SK-N-MC (cell line): Measurements from ENCODE around the gene GRPEL1.

ENCODE experiments used
- DNase-seq: peaks from one replicate; pipeline ENCODE4 v3.0.0-alpha.2; 2011; ENCODE audit warnings: low read depth, low spot score
- H3K27ac ChIP-seq: fragments of 200-600 bp; sonication (generic); 2 replicates; pipeline ENCODE4 v1.5.1; 2016; ENCODE audit warnings: mixed run types
- H3K36me3 ChIP-seq: fragments of 200-600 bp; sonication (generic); 2 replicates; pipeline ENCODE4 v1.6.1; 2017; ENCODE audit warnings: antibody characterized with exemption, low read length, mixed read lengths; ENCODE audit not compliant: insufficient read depth
- H3K4me3 ChIP-seq: fragments of 200-600 bp; sonication (generic); 2 replicates; pipeline ENCODE4 v1.5.1; 2016
- H3K9ac ChIP-seq: fragments of 200-600 bp; sonication (generic); 2 replicates; pipeline ENCODE4 v1.8.0; 2017; ENCODE audit warnings: mixed run types, mixed read lengths; ENCODE audit not compliant: insufficient read length
- H3K9me3 ChIP-seq: fragments of 200-600 bp; sonication (generic); 2 replicates; pipeline ENCODE4 v1.6.1; 2017; ENCODE audit warnings: low read depth, mild to moderate bottlenecking, antibody characterized with exemption, low read length, moderate library complexity, mixed read lengths
- EZH2 ChIP-seq: fragments of 200-600 bp; sonication (generic); IDR thresholded peaks from one replicate; pipeline ENCODE4 v1.6.1; 2017; ENCODE audit warnings: antibody characterized with exemption
- FOXP2 ChIP-seq: optimal IDR thresholded peaks from 2 replicates; pipeline ENCODE3; 2011; ENCODE audit warnings: mild to moderate bottlenecking, moderate library complexity; ENCODE audit not compliant: insufficient read depth; ENCODE audit errors: extremely low read length, control extremely low read depth
- POLR2AphosphoS5 ChIP-seq: IDR thresholded peaks from 2 replicates; pipeline ENCODE4 v1.6.1; 2012; ENCODE audit warnings: mild to moderate bottlenecking, low read depth, low read length, borderline replicate concordance

The GRPEL1 gene

GRCh38 chr4:7054106-7054880, 13.6 kb downstream of the GRPEL1 start:
- Histone ChIP-seq H3K27ac (no peak overlapping the region), H3K36me3 (no peaks in the 10 kb centered on the region), H3K9ac (no peak overlapping the region), H3K9me3 (no peaks in the 10 kb centered on the region), H3K4me3 (no peak overlapping the region)
- DNase-seq, result no peak
- TF ChIP-seq POLR2AphosphoS5 (no peak), FOXP2 (no peak), EZH2 (no peak)

- no peak for DNase-seq
- Histone ChIP-seq H3K9me3 (no peaks in the 10 kb centered on the region), H3K27ac (no peak overlapping the region), H3K4me3 (no peak overlapping the region), H3K9ac (no peak overlapping the region), H3K36me3 (no peaks in the 10 kb centered on the region)
- TF ChIP-seq EZH2 (no peak), POLR2AphosphoS5 (no peak), FOXP2 (no peak)
These were observed 14.7 kb downstream of the GRPEL1 start for GRCh38 chr4:7052923-7053715.

GRCh38 chr4:7052313-7052712, 15.6 kb downstream of the GRPEL1 start:
- Histone ChIP-seq H3K4me3 (no peak overlapping the region), H3K36me3 (no peaks in the 10 kb centered on the region)
- TF ChIP-seq FOXP2 (no peak), EZH2 (no peak), POLR2AphosphoS5 (no peak)

DNA sequence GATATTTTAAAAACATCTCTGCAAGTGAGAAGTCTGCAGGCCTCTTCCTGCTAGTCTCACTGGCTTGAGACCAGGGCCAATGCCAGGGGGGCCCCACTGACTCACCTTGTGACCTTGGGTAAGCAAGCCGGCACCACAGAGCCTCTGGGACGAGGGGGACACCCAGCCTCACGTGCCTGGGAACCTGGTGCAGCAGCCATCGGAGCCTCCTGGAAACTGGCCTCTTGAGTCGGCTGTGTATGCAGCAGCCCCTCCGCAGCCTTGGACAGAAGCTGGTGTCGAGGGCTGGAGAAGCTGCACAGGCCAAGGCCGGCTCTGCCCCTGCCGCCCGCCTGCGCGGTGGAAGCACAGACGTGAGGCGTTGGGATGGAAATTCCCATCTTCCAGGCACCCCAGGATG, 16.0 kb downstream of the GRPEL1 start:
- no peak overlapping the region for H3K27ac ChIP-seq
- no peak overlapping the region for H3K4me3 ChIP-seq
- TF ChIP-seq POLR2AphosphoS5, result no peak
- no peak for TF ChIP-seq FOXP2
- no peak for TF ChIP-seq EZH2
- no peaks in the 10 kb centered on the region for H3K9me3 ChIP-seq
- DNase-seq, result no peak
- H3K36me3 ChIP-seq, result no peaks in the 10 kb centered on the region
- H3K9ac ChIP-seq, result no peak overlapping the region

More at GRCh38 chr4:7052313-7052712, 15.6 kb downstream of the GRPEL1 start:
- Histone ChIP-seq H3K9ac (no peak overlapping the region), H3K9me3 (no peaks in the 10 kb centered on the region), H3K27ac (no peak overlapping the region)
- no peak for DNase-seq

GRCh38 chr4:7051144-7051495, 16.7 kb downstream of the GRPEL1 start:
- no peak for DNase-seq
- no peak for TF ChIP-seq POLR2AphosphoS5
- no peak for TF ChIP-seq EZH2
- TF ChIP-seq FOXP2, result no peak
- Histone ChIP-seq H3K27ac (no peak overlapping the region), H3K36me3 (no peaks in the 10 kb centered on the region), H3K4me3 (no peak overlapping the region), H3K9ac (no peak overlapping the region), H3K9me3 (no peaks in the 10 kb centered on the region)

GRCh38 chr4:7050481-7051143, 17.3 kb downstream of the GRPEL1 start:
- no peak overlapping the region for H3K9ac ChIP-seq
- TF ChIP-seq EZH2, result no peak
- TF ChIP-seq FOXP2, result no peak
- TF ChIP-seq POLR2AphosphoS5, result no peak

GRCh38 chr4:7049739-7050138, 18.1 kb downstream of the GRPEL1 start:
- H3K27ac ChIP-seq, result no peak overlapping the region
- no peaks in the 10 kb centered on the region for H3K36me3 ChIP-seq
- no peak overlapping the region for H3K9ac ChIP-seq
- DNase-seq, result no peak
- no peaks in the 10 kb centered on the region for H3K9me3 ChIP-seq
- no peak for TF ChIP-seq FOXP2
- TF ChIP-seq POLR2AphosphoS5, result no peak
- TF ChIP-seq EZH2, result no peak
- H3K4me3 ChIP-seq, result no peak overlapping the region

More at GRCh38 chr4:7050481-7051143, 17.3 kb downstream of the GRPEL1 start:
- H3K36me3 ChIP-seq, result no peaks in the 10 kb centered on the region
- H3K9me3 ChIP-seq, result no peaks in the 10 kb centered on the region
- no peak overlapping the region for H3K27ac ChIP-seq
- no peak for DNase-seq
- H3K4me3 ChIP-seq, result no peak overlapping the region

DNA sequence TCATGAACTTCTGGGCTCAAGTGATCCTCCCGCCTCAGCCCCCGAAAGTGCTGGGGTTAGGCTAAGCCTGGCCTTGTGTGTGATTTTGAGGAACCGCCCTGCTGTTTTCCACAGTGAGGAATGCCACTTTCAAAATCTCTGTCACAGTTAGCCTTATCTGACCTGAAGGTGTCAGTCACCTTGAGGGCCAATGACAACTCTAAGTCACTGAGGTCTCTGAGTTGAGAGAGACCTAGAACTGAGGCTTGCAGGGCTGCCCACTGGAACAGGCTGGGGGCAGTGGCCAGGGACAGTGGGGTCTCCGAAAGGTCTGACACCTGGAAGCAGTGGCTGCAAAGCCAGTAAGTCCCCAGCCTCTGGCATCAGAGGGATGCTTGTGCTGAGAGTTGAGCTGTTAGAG, 18.6 kb downstream of the GRPEL1 start:
- H3K9ac ChIP-seq, result no peak overlapping the region

More for the DNA sequence above, 18.6 kb downstream of the GRPEL1 start:
- DNase-seq, result no peak
- no peak for TF ChIP-seq POLR2AphosphoS5
- TF ChIP-seq EZH2, result no peak
- TF ChIP-seq FOXP2, result no peak
- Histone ChIP-seq H3K36me3 (no peaks in the 10 kb centered on the region), H3K4me3 (no peak overlapping the region), H3K9me3 (no peaks in the 10 kb centered on the region), H3K27ac (no peak overlapping the region)
